Measurements from ENCODE around the gene ARHGAP42. TPM values are rescaled to one million over a fixed set of nuclear protein-coding genes. Genes with fewer than 3 reads are reported as not detected.

The ARHGAP42 gene
- total and polyA plus RNA-seq, 2 of the 13 experiments (the other 11 are each of a cell fraction or from before 2014, with no cell fraction given), result 2.5 to 4.3 TPM

GRCh38 chr11:100815787-100816330 lies 128.8 kb downstream of the ARHGAP42 start:
- no TSS peak for BruUV-seq (replicated peaks)
- ATAC-seq, result no peak
- DNase-seq (ENCODE audit: low spot score), result no peak
- Histone ChIP-seq H3K79me2 (ENCODE audit: insufficient read depth, low read length) (no peaks in the 10 kb centered on the region), H3K27me3 (ENCODE audit: control insufficient read depth in 1 of 2, insufficient read depth in 2 of 2, low read length in 2 of 2) (no peaks in the 10 kb centered on the region), H4K20me1 (ENCODE audit: insufficient read depth, low read length) (no peaks in the 10 kb centered on the region), H3K36me3 (replicated peaks in 1 of 2; ENCODE audit: control insufficient read depth in 1 of 2, insufficient read depth in 2 of 2, low read length in 2 of 2) (no peaks in the 10 kb centered on the region), H3K9ac (ENCODE audit: insufficient read depth, low read depth, low read length) (no peak overlapping the region), H2AFZ (ENCODE audit: low read length) (no peak overlapping the region), H3K4me2 (ENCODE audit: low read depth, low read length) (no peak overlapping the region), H3K4me3 (replicated peaks in 1 of 3; ENCODE audit: insufficient read depth in 1 of 3, low read depth in 2 of 3, low read length in 3 of 3) (no peak overlapping the region), H3K9me3 (ENCODE audit: low read length) (no peaks in the 10 kb centered on the region), H3K27ac (ENCODE audit: extremely low read length, insufficient read depth, low read length) (no peak overlapping the region), H3K4me1 (ENCODE audit: insufficient read depth, low read length) (0 out of 2 replicates have a peak, but pooled peaks cover 5% of the 10 kb centered on the region)
- CTCF ChIA-PET (ENCODE audit: low intra/inter-chr PET ratio, low total read pairs), result no interaction called here
- POLR2A ChIA-PET, result no interaction called here
- in situ Hi-C loops (cut with HindIII; ENCODE audit: extremely low pct_ligation_motif_present, low pct_unique_long_range_greater_than_20kb), result no loop called here
- 93% methylated on average over 1 of the region's 1 CpG for WGBS (ENCODE audit: low lambda C conversion rate)
- intact Hi-C loops (cut with micrococcal nuclease; ENCODE audit: unreplicated experiment), result no loop called here
- FAIRE-seq, result no peak
- no peak for TF ChIP-seq SATB2 (CRISPR knock-in tag; IDR thresholded peaks at IDR 0.05)
- TF ChIP-seq NFIC (IDR thresholded peaks at IDR 0.05; ENCODE audit: low read length), result no peak
- TF ChIP-seq, protein P1, sequence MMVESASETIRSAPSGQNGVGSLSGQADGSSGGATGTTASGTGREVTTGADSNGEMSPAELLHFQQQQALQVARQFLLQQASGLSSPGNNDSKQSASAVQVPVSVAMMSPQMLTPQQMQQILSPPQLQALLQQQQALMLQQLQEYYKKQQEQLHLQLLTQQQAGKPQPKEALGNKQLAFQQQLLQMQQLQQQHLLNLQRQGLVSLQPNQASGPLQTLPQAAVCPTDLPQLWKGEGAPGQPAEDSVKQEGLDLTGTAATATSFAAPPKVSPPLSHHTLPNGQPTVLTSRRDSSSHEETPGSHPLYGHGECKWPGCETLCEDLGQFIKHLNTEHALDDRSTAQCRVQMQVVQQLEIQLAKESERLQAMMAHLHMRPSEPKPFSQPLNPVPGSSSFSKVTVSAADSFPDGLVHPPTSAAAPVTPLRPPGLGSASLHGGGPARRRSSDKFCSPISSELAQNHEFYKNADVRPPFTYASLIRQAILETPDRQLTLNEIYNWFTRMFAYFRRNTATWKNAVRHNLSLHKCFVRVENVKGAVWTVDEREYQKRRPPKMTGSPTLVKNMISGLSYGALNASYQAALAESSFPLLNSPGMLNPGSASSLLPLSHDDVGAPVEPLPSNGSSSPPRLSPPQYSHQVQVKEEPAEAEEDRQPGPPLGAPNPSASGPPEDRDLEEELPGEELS (CRISPR knock-in tag; IDR thresholded peaks at IDR 0.05), result no peak
- no peak for TF ChIP-seq PATZ1 (CRISPR knock-in tag; IDR thresholded peaks at IDR 0.05)
- TF ChIP-seq ZNF318 (CRISPR knock-in tag; IDR thresholded peaks at IDR 0.05), result no peak
- no peak for TF ChIP-seq ZNF749 (CRISPR knock-in tag; IDR thresholded peaks at IDR 0.05; ENCODE audit: borderline replicate concordance)
- no peak for TF ChIP-seq ZNF34 (CRISPR knock-in tag; IDR thresholded peaks at IDR 0.05; ENCODE audit: borderline replicate concordance)
- no peak for TF ChIP-seq ZNF597 (CRISPR knock-in tag; IDR thresholded peaks at IDR 0.05)
- no peak for TF ChIP-seq KAT8 (CRISPR knock-in tag; IDR thresholded peaks at IDR 0.05)
- no peak for TF ChIP-seq ZNF121 (CRISPR knock-in tag; IDR thresholded peaks at IDR 0.05)
- TF ChIP-seq TBX2 (CRISPR knock-in tag; IDR thresholded peaks at IDR 0.05; ENCODE audit: borderline replicate concordance), result no peak

All from HepG2 (cell line).